ENCODE measurements around the gene PADI6.

GRCh38 chr1:17397910-17398695 lies 26.1 kb downstream of the PADI6 start:
- TF ChIP-seq CTCF (IDR thresholded peaks at IDR 0.05) (no peak), POLR2A (IDR thresholded peaks at IDR 0.05) (no peak)
